ENCODE data around the gene ATP2A1. TPM values are rescaled to one million over a fixed set of nuclear protein-coding genes. Genes with fewer than 3 reads are reported as not detected.
A peak's percentile ranks its signal among the peaks of the same experiment; 100 is the strongest.
"Not testable (repeated sequence)": the region's sequence is repeated elsewhere in the genome, so short reads cannot be mapped to it uniquely, and the experiment has no call there.

ATP2A1 gene
- total and polyA plus RNA-seq, 2 experiments from 2014 or later: 0.73 to 4.0 TPM

- DNase-seq (ENCODE audit: low spot score) (no peak), ATAC-seq (no peak)
- Histone ChIP-seq H2AFZ (peak overlapping the region; percentile 94), H3K9me2 (ENCODE audit: insufficient read depth) (no peaks in the 10 kb centered on the region), H3K4me2 (peak overlapping the region; percentile 94), H3K27ac (ENCODE audit: low read depth) (no peak overlapping the region), H3F3A (replicated peaks; ENCODE audit: low read depth) (peaks cover 10% of the 10 kb centered on the region), H3K36me3 (ENCODE audit: insufficient read depth) (no peaks in the 10 kb centered on the region), H4K20me1 (replicated peaks; ENCODE audit: insufficient read depth) (no peaks in the 10 kb centered on the region; the same call in 1 of the 2 replicates), H3K27me3 (ENCODE audit: insufficient read depth) (peaks cover 22% of the 10 kb centered on the region; the same call in 1 of the 2 replicates), H3K4me3 (peak overlapping the region; percentile 91), H3K79me2 (replicated peaks; ENCODE audit: insufficient read depth) (no peaks in the 10 kb centered on the region), H3K4me1 (ENCODE audit: insufficient read depth) (peaks cover 36% of the 10 kb centered on the region)
- no peaks in the 10 kb centered on the region; the same call in 1 of the 3 replicates for H3K9me3 Mint-ChIP-seq
- peaks cover 31% of the 10 kb centered on the region for H3K27me3 Mint-ChIP-seq (ENCODE audit: insufficient read depth, low read depth, poor library complexity)
- TF ChIP-seq REST (IDR thresholded peaks at IDR 0.05; ENCODE audit: unreplicated experiment) (no peak), NANOG (IDR thresholded peaks at IDR 0.05; ENCODE audit: borderline replicate concordance) (no peak), POLR2AphosphoS5 (IDR thresholded peaks at IDR 0.05; ENCODE audit: low read depth) (no peak)
- no peak overlapping the region for H3K27ac Mint-ChIP-seq
- peaks cover 4% of the 10 kb centered on the region; the same call in 1 of the 3 replicates for H3K36me3 Mint-ChIP-seq (ENCODE audit: low read depth)
- H3K4me3 Mint-ChIP-seq: peak overlapping the region; percentile 92
- H3K4me1 Mint-ChIP-seq: peaks cover 61% of the 10 kb centered on the region
Observed at GRCh38 chr16:28880955-28881354, 2.7 kb downstream of the ATP2A1 start.

- not testable (repeated sequence) for H3K27ac ChIP-seq (ENCODE audit: low read depth); H3K9me2 ChIP-seq (ENCODE audit: insufficient read depth); DNase-seq (ENCODE audit: low spot score); H3K36me3 ChIP-seq (ENCODE audit: insufficient read depth); H3K27ac Mint-ChIP-seq; H3K4me2 ChIP-seq; H2AFZ ChIP-seq; H3K4me3 ChIP-seq; H3K79me2 ChIP-seq (replicated peaks; ENCODE audit: insufficient read depth); H3K36me3 Mint-ChIP-seq (ENCODE audit: low read depth); ATAC-seq; H4K20me1 ChIP-seq (replicated peaks; ENCODE audit: insufficient read depth); H3K9me3 Mint-ChIP-seq
- peaks cover 22% of the 10 kb centered on the region; the same call in 1 of the 2 replicates for H3K27me3 ChIP-seq (ENCODE audit: insufficient read depth)
- peaks cover 36% of the 10 kb centered on the region for H3K4me1 ChIP-seq (ENCODE audit: insufficient read depth)
- peaks cover 10% of the 10 kb centered on the region for H3F3A ChIP-seq (replicated peaks; ENCODE audit: low read depth)
- peak overlapping the region; percentile 92; the same call in 1 of the 3 replicates for H3K4me3 Mint-ChIP-seq
- peaks cover 31% of the 10 kb centered on the region for H3K27me3 Mint-ChIP-seq (ENCODE audit: insufficient read depth, low read depth, poor library complexity)
- peaks cover 57% of the 10 kb centered on the region for H3K4me1 Mint-ChIP-seq
Observed at GRCh38 chr16:28881565-28881964, 3.3 kb downstream of the ATP2A1 start.

GRCh38 chr16:28882551-28883160 lies 4.4 kb downstream of the ATP2A1 start:
- Histone ChIP-seq H3K4me3 (no peak overlapping the region; the same call in 1 of the 2 replicates), H4K20me1 (replicated peaks; ENCODE audit: insufficient read depth) (no peaks in the 10 kb centered on the region; the same call in 1 of the 2 replicates), H3K4me2 (peak overlapping the region; percentile 66), H3K4me1 (ENCODE audit: insufficient read depth) (peaks cover 28% of the 10 kb centered on the region), H3K27ac (ENCODE audit: low read depth) (no peak overlapping the region), H3K27me3 (ENCODE audit: insufficient read depth) (peaks cover 22% of the 10 kb centered on the region; the same call in 1 of the 2 replicates), H2AFZ (peak overlapping the region; percentile 83; the same call in 1 of the 2 replicates), H3F3A (replicated peaks; ENCODE audit: low read depth) (peaks cover 10% of the 10 kb centered on the region), H3K79me2 (replicated peaks; ENCODE audit: insufficient read depth) (no peaks in the 10 kb centered on the region), H3K36me3 (ENCODE audit: insufficient read depth) (no peaks in the 10 kb centered on the region), H3K9me2 (ENCODE audit: insufficient read depth) (no peaks in the 10 kb centered on the region)
- no peak overlapping the region for H3K4me3 Mint-ChIP-seq
- H3K36me3 Mint-ChIP-seq (ENCODE audit: low read depth): peaks cover 4% of the 10 kb centered on the region; the same call in 1 of the 3 replicates
- ATAC-seq: peak; percentile 31
- peak; percentile 66 for DNase-seq (ENCODE audit: low spot score)
- peaks cover 47% of the 10 kb centered on the region for H3K4me1 Mint-ChIP-seq
- H3K9me3 Mint-ChIP-seq: no peaks in the 10 kb centered on the region; the same call in 1 of the 3 replicates
- H3K27me3 Mint-ChIP-seq (ENCODE audit: insufficient read depth, low read depth, poor library complexity): peaks cover 25% of the 10 kb centered on the region
- no peak overlapping the region for H3K27ac Mint-ChIP-seq
- TF ChIP-seq EZH2 (IDR thresholded peaks at IDR 0.05; ENCODE audit: low read depth, unreplicated experiment) (no peak), CTCF (conservative IDR thresholded peaks at IDR 0.05; ENCODE audit: low read depth in 2 of 2) (peak in 1 of 2 experiments; percentile 54; a peak in 2 of 4 replicates)

Data from GM23338 (cell line).